DMS53 treated with DMSO at 0.1 percent for 48 hours (cell line): Measurements from ENCODE around the gene SMIM33.
"Not testable (repeated sequence)": the region's sequence is repeated elsewhere in the genome, so short reads cannot be mapped to it uniquely, and the experiment has no call there.

Source experiments
- DNase-seq: peaks from one replicate; lab custom pipeline; 2025; ENCODE audit not compliant: unreplicated experiment; lab: John Stamatoyannopoulos, UW

SMIM33 gene

DNA sequence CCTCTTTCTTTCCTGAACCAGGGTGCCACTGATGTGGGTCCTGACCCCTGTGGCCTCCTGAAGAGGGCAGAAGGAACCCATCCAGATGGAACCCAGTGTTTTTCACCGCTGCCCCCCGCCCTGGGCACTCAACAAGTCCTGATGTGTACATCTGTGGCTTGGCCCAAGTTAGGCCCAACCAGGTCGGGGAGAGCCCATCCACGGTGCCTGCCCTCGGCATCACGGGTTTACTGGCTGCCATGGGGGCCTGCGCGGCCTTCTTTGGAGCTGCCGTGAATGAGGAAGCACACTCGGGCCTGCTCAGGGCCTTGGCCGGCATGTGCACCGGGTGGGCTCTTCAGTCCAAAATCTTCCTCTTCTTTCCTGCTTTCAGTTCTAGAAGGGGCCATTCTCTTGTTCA is 14.0 kb upstream of the SMIM33 start:
- DNase-seq = no peak

DNA sequence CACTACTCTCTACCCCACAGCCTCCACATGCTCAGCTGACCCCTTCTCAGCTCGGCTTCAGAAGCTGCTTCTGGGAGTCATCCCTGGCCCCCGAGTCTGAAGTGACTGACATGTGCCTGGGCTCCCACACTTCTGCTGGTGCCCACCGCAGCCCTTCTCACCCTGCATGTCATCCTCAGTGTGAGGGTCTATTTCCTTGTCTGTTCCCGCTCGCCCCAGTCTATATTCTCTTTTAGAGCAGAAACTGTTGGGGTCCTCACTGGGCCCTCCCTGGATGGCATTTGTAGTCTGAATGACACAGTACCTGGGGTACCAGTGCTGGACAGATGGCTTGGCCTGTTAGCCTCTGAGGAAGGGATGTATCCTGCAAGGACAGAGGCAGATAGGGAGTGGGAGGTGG is 13.6 kb upstream of the SMIM33 start:
- no peak for DNase-seq

DNA sequence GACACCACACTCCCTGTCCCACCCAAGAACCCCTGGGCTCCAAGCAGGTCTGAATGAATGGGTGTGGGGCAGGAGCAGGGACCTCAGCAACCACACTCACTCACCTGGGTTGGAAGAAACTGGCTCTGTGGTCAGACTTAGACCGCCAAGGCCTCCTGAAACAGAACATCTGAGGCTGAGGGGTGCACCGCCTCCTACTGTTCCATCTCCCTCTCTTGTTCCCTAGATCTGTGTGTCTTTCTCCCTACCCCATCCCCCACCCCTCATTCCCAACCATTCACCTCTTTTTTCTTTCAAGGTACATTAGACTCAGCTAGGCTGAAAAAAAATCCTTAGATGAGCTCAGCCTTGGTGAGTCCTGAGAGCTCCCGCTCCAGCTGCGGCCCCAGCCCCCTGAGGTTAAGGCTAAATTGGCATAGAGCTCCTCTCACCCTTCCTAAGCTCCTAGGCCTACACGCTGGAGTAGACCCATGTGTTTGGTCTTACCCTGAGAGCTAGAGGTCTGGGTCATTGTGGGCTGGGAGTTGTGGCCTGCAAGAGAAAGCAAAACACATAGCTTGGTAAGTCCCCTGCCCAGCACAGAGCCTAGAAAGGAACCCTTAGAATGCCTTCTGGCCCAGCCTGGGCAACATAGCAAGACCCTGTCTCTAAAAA is 13.0 kb upstream of the SMIM33 start:
- DNase-seq = no peak

- DNase-seq = no peak
Observed at GRCh38 chr5:139458580-139459407, 12.0 kb upstream of the SMIM33 start.

DNA sequence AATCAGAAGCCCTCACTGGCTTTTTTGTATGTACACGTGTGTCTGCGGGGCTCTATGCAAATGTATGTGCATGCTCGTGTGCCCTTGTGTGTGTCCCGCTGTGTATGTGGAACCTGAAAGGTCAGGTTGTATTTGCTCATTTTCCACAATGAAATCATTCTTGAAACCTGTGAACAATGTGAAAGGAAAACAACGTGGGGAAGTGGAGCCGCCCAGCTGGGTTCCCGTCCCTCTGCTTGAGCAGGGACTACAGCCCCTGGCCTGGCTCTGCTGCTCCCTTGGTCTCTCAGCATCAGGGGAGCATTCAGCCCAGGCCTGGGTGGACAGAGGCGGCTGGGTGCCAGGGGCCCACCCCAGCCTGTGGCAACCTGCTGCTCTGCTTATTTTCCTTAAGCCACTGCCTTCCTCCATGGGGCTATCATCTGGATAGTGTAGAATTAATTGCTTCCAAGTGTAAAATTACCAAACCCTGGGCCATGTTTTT is 11.3 kb upstream of the SMIM33 start:
- DNase-seq = no peak

DNA sequence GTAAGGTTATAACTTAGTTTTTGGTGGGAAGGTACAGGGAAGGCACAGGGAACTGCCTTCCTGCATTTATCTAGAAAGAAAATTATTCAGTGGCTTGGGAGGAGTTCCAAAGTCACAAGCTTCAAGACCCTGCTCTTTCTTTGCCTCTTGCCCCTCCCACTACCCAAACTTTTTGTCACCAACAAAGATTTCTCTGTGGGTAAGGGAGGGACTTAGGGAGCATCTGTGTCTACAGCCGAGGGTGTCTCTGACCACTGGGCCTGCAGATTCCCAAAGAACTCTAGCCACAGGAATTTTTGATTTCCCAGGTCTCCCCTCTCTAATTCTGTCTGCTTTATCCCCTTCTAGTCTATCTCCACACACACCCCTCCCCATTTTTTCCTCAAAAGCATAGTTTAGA is 10.3 kb upstream of the SMIM33 start:
- DNase-seq = no peak

DNA sequence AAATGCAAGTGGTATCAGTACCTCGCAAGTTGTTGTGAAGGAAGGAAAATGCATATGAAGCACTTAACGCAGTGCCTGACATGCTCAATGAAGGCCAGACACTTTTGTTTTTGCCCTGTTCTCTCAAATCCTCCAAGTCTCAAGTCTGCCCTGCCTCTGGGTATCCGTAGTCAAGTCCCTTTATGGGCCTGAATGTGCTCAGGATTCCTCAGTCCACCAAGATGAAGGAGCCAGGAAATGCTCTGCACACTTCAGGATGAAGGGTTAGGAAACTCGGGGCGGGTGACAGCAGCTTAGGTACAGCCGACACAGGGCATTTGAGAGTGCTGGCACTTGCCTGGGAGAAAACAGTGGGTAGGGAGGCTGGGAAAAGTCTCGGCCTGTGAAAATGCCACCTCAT is 9.6 kb upstream of the SMIM33 start:
- DNase-seq = no peak

DNA sequence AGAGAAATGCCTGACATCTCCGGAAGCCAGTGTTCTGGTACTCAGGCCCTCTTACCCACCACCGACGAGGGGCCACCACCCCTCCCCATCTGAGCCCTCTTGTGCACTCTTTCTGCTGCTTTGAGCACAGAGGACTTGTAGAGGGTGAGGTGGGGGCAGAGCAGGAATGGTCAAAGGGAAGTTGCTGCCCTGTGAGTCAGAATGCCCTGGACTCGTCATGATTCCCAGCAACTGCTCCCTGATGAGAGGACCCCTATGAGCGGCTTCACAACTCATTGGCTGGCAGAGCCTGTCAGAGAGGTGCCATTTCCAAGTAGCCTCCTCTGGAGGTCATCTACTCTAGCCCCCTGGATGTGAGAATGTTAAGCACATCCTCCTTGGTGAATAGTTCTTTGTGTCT is 9.1 kb upstream of the SMIM33 start:
- no peak for DNase-seq

- no peak for DNase-seq
Observed at GRCh38 chr5:139462586-139463276, 8.1 kb upstream of the SMIM33 start, which contains the start of gene ECSCR. Gene ECSCR (minus strand): TSS chr5:139462743. CDS start chr5:139462670, 73 bp downstream.

DNA sequence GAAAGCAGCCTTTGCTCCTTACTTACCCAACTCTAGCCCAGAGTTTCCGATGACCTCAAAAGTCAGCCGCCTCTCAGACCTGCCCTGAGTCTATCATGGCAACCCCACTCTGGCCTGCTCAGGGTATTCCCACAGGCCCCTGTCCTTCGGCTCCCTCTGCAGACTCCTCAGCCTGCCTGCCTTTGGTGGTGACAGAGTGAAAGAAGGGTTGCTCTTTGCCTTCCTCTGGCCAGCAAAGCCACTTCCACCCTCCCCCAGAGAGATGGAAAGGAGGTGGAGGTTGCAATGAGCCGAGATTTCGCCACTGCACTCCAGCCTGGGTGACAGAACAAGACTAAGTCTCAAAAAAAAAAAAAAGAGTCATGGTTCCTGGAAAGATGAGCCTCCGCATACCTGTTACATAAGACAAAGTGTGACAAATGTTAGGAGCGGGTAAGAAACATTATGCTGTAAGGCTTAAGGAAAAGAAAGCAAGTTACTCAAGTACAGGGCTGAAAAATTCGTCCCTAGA is 2.3 kb upstream of the SMIM33 start:
- DNase-seq = no peak

- DNase-seq = no peak
Observed at GRCh38 chr5:139472386-139473030, 1.7 kb downstream of the SMIM33 start.

DNA sequence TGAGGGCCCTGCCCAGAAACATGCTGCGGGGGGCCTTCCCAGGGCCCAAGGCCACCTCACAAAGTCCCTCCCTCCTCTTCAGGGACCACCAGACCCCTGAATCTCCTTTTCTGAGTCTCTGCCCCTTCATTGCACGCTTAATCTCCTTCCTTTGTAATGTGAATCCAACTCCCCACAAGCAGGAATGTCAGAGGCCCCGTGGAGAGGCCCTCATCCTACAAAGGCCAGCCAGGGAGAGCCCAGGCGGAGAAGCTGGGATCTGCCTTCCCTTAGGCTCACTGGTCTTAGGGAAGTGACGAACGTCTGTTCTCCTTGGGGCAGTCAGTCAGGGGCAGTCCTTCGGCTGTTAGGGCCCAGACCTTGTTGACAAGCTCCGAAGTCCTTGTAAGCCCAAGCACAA is 2.3 kb downstream of the SMIM33 start:
- no peak for DNase-seq

DNA sequence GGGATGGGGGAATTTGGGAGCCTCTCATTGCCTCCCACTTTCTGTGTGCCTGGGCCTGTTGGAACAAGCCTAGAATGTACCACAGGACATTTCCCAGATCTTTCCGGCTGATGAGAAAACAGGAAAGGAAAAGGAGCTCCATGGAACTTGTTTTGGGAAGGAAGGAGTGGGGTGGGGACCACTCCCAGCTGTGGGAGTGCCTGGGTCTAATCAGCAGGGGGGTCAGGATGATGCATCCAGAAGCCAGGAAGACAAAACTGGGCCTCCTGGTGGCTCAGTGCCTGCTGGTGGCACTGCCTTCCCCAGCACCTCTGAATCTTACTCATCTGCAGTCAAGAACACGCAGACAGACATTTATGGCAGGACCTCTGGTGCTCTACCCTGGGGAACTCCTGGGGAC is 2.8 kb downstream of the SMIM33 start:
- no peak for DNase-seq

DNA sequence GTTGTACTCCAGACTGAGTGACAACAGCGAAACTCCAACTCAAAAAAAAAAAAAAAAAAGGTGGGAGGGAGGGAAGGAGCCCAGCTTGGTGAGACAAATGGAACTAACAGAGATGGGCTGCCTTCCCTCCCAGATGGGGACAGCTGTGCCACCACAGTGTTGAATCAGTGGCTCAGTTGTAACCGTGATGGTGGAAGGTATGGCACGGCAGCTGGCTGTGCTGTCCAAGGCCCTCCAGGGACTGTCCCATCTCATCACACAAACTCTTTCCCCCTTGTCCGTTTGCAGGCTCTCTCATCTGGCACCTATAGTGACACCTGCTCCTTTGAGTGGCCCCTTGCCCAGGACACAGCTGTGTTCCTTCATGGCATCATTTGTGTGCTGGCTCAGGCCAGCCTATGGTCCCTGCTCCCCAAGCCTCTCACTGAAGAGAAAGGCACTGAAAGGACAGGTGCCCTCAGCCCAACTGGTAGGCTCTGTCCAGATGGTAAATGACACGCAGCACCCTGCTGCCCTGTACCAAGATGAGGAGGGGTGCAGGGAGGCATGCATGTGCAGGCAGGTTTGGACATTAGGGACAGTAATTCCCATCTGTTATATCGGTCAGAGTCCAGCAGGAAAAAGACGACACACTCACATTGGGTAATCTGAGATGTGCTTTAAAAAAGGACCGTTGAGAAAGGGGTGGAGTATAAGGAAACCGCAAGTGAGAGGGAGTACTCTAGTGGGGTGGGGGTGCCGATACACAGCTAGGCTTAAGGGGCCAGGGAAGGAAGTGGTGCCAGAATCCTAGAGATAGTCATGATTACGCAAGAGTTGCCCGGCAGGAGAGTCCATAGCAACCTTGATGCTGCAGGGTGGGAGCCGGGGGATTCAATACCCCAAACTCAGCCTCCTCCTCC is 4.3 kb downstream of the SMIM33 start:
- no peak for DNase-seq

- DNase-seq = no peak
Observed at GRCh38 chr5:139475865-139476617, 5.2 kb downstream of the SMIM33 start.

DNA sequence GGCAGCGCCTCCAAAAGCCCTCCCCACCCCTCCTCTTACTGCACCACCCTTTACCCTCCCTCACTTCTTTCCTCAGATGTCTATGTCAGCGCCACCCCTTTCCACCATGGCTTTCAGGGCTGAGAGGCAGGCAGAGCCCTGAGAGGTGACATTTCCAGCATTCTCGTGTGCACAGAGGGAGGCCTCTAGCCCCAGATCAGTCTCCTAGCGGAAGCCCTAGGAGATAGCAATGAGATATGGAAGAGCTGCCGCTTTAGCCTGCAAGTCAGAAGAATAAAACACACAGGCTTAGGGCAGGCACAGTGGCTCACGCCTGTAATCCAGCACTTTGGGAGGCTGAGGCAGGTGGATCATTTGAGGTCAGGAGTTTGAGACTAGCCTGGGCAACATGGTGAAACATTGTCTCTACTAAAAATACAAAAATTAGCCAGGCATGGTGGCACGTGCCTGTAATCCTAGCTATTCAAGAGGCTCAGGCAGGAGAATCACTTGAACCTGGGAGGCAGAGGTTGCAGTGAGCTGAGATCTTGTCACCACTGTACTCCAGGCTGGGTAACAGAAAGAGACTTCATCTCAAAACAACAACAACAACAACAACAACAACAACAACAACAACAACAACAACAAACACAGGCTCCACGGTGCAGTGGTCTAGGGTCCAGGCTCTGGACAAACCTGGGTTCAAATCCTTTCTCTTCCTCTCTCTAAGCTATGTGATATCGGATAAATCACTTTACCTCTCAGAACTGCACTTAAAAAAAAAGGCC is 8.0 kb downstream of the SMIM33 start:
- not testable (repeated sequence) for DNase-seq

DNA sequence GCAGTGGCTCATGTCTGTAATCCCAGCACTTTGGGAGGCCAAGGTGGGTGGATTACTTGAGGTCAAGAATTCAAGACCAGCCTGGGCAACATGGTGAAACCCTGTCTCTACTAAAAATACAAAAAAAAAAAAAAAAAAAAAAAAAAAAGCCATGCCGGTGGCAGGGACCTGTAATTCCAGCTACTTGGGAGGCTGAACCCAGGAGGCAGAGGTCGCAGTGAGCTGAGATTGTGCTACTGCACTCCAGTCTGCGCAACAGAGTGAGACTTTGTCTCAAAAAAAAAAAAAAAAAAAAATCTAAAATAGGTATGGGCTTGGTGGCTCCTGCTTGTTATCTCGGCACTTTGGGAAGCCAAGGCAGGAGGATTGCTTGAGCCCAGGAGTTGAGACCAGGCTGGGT is 8.9 kb downstream of the SMIM33 start:
- not testable (repeated sequence) for DNase-seq

- no peak for DNase-seq
Observed at GRCh38 chr5:139481122-139481533, 10.3 kb downstream of the SMIM33 start.
